DMS 273 (cell line): ENCODE data around the gene SLC19A3.
"Not testable (repeated sequence)": the region's sequence is repeated elsewhere in the genome, so short reads cannot be mapped to it uniquely, and the experiment has no call there.

Experiments used
- DNase-seq: peaks from one replicate; lab custom pipeline; 2025; ENCODE audit not compliant: unreplicated experiment; lab: John Stamatoyannopoulos, UW

Gene SLC19A3

GRCh38 chr2:227703961-227704360 is 13.9 kb downstream of the SLC19A3 start:
- DNase-seq = no peak

GRCh38 chr2:227703280-227703732 is 14.5 kb downstream of the SLC19A3 start:
- no peak for DNase-seq

DNA sequence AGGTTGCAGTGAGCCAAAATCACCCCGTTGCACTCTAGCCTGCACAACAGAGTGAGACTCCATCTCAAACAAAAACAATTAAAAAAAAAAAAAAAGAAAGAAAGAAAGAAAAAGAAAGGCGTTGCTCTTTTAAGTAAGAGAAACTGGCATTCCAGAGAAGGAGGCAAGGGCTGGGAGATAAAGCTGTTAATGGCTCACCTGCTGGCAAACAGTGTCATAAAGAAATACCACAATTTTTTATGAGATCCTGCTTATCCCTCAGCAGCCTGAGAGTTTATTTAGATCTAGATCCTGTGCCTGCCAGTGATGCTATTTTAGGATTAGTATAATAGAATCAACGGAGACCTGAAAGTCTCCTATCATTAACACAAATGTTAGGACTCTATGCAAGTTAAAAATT is 16.3 kb downstream of the SLC19A3 start:
- no peak for DNase-seq

GRCh38 chr2:227696990-227697679 is 20.7 kb downstream of the SLC19A3 start:
- DNase-seq = no peak

DNA sequence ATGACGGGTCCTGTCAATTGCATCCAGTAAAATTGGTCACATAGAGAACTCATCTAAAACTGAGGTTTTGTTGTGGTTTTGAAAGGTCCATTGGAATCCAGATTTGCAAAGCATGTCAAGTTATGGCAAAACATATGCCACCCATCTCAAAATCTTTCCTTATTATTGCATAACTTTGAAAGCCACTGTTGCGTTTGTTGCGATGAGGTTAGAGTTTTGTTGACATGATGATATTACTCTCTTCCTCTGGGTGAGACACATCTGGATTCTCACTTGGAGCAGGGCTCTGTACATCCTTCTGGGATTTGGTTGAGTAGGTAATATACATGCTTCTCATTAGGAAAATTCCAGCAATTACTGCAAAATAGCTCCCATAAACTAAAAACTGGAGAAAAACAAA is 30.6 kb downstream of the SLC19A3 start:
- DNase-seq = no peak

DNA sequence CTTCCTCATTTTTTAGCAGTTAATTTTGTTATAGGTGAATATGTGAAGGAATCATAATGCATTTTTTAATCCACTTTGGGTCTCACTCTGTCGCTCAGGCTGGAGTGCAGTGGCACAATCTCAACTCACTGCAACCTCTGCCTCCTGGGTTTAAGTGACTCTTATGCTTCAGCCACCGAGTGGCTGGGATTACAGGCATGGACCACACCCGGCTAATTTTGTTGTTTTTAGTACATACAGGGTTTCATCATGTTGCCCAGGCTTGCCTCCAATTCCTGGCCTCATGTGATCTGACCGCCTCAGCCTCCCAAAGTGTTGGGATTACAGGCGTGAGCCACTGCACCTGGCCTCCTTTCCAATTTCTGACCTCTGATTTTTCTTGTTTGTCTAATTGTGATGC is 33.6 kb downstream of the SLC19A3 start:
- DNase-seq = no peak

- no peak for DNase-seq
These were observed 39.9 kb downstream of the SLC19A3 start for GRCh38 chr2:227677928-227678327.

DNA sequence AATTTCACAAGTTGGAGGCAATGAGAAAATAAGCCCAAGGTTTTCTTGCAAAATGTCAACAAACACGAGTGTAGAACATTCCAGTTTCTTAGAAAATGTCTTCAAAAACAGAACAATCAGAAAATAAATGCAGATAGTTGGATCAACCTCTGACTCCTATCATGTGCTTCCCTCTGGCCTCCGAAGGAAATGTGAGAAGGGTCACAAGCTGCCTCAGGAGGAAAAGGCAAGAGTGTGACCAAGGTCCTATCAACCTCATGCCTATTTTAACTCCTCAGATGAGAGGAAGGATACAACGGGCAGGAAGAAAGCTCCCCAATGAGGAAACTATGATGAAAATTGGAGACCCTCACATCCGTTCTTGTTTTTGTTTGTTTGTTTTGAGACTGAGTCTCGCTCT is 43.3 kb downstream of the SLC19A3 start:
- DNase-seq = no peak

- DNase-seq = not testable (repeated sequence)
These were observed 44.2 kb downstream of the SLC19A3 start for GRCh38 chr2:227673620-227674019.

GRCh38 chr2:227671170-227671905 is 46.5 kb downstream of the SLC19A3 start:
- no peak for DNase-seq

- DNase-seq = not testable (repeated sequence)
These were observed 51.1 kb downstream of the SLC19A3 start, which contains the start of gene SCYGR5 for GRCh38 chr2:227666631-227667170. TSS of gene SCYGR5 (plus strand) at chr2:227666804. CDS start at chr2:227666804, 0 bp downstream.

DNA sequence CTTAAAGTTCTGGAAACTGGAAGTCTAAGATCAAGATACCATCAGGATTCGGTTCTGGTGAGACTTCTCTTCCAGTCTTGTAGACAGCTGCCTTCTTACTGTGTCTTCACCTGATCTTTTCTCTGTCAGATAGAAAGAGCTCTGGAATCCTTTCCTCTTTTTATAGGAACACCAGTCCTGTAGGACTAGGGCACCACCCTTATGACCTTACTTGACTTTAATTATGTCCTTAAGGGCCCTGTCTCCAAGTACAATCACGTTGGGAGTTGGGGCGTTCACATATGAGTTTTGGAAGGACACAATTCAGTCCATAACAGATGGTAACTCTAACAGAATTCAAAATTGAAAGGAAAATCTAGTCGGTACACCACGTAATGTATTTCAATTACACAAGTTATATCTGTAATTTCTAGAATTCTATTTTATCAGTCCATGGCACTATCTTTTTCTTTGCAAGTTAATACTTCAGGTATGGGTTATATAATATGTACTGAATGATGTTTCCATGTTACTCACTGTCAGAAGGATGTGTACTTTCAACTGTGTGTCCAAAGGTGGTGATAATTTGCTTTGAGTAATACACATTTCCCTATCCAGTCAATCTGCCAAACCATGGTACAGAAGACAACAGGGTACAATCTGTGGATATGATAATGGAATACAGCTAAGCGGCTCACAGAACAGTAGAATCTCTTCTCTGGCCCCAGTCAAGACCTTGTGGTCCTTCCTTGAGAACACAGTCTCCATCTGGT is 52.5 kb downstream of the SLC19A3 start:
- no peak for DNase-seq

DNA sequence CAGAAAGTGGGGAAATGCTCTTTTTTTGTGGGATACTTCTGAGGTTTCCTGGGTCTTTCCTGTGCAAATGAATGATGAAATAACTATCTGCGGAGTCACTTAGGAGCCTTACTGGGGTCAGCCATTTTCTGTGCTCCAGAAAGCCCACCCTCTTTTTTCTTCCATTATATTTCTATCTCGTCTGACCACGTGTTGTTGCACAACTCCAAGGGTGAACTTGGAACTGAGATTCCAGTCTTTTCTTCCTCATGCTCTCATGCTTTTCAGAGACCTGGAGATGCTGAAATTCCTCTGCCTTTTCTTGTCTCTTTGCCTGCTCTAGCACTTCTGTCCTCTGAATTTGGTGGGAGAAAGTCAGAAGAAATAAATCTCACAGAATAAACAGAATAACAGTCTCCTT is 56.0 kb downstream of the SLC19A3 start:
- DNase-seq = no peak

DNA sequence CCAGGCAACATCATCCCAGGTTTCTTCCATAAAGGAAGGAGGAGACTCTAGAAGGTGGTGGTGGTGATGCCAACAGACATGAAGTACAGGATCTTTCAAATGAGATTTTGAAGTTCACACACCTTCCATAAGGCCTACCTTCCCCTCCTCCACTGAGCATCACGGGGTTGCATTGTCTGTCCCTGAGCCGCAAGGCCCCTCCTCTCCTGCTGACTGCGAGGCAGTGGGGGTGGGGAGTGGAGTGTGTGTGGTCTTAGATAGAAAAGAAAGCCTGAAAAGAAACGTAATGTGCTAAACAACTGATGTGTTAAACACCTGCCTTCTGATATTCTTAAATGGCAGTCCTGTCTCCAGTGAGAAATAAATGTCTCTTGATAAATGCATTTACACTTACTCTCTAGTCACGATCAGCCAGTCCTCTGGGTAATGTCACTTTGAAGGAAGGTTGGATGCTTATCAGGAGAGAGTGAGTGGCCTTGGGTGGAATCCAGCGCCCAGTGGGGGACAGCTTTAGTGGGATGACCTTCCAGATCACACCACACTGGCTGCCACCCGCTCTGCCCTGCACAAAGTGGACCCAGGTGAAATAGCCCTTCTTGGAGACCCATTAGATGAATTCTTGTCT is 56.7 kb downstream of the SLC19A3 start:
- DNase-seq = no peak

DNA sequence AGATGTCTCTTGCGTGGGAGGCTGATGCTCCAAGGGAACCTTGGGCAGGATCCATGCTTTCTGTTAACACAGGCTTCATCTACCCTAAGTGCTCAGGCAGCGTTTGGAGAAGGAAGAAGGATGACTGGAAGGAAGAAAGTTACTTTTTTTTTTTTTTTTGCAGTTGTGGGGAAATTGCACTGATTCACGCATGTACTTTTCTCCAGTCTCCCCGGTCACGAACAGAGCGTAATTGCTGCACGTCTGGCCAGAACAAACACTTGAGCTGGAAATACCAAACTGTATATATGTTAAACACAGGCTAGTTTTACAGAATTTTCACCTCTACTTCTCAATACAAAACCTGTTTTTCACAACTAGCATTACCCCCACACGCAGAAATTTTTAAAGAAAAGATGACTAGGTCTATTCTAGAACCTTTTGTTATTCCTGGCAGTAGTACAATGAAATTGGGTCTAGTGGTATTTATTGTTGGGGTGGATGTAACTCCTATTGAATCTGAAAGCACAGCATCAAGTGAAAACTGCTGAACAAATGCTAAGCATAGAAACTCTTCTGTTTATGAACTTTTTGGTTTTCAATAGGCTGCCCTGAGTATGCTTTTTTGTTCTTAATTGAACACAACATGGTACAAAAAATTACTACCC is 60.5 kb downstream of the SLC19A3 start:
- DNase-seq = no peak

DNA sequence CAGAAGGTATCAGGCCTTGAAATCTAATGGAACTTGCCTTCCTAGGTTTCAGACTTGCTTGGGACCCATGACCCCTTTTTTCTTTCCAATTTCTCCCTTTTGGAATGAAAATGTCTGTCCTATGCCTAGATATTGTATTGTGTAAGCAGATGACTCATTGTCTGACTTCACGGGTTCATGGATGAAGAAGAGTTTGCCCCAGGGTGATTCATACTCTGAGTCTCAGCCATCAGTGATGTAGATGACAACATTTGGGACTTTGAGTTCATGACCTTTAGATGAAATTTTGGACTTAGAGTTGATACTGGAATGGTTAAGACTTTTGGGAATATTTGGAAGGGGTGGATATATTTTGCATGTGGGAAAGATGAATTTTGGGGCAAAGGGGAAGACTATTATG is 62.4 kb downstream of the SLC19A3 start:
- no peak for DNase-seq

GRCh38 chr2:227654426-227654825 is 63.4 kb downstream of the SLC19A3 start:
- DNase-seq = no peak

DNA sequence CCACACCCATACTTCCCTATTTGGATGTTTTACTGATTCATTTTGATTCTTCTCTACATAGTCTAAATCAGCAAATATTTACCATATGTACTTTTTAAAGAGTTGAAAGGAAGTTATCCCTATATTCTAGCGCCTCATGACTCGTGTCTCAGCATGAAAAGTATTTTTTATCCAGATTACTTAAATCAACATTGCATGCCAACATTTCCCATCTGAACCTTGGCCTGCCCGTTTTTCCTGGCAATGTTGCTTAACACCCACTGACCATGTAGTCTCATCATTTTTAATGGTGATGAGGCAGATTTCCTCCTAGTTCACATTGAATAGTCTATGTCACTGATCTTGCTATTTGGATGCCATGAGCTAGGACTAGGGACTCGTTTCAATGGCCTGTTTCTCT is 64.4 kb downstream of the SLC19A3 start:
- no peak for DNase-seq

DNA sequence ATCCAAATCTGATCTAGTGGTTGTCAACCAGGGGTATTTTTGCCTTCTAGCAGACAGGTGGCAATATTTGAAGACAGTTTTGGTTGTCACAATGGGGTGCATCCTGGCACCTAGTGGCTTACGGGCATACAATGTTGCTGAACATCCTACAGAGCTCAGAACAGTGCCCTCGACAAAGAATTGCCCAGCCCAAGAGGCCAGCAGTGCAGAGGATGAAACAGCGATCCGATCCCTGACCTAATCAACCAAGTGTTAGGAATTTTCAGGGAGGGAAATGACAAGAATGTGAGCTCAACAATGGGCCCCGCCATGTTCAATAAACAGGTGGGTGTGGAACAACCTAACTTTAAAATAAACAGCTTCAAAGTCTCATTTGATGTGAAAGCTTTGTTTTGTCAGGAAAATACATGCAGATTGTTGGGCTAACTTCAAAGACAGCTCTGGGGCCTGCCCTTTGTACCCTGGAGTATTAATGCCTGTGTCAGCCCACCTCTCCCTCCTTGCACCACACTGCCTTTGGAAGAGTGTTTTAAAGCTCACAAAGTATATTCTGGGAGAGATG is 73.8 kb downstream of the SLC19A3 start:
- no peak for DNase-seq

GRCh38 chr2:227642656-227643055 is 75.2 kb downstream of the SLC19A3 start:
- DNase-seq = no peak
